Spleen (tissue), 7 donors: ENCODE data around the gene SLC39A11.

Experiments used
- POLR2A ChIP-seq, 3 donors: fragments of 450-650 bp; IDR thresholded peaks; one replicate each; pipeline ENCODE4 v1.5.1; 2017; ENCODE audit warnings: antibody characterized with exemption in 3 of 3, mild to moderate bottlenecking in 1 of 3
- TF ChIP-seq, protein P1 (sequence below), 11 experiments: fragments of 200-600 bp in 7 of 11; fragments of 450-650 bp in 4 of 11; sonication (generic) in 4 of 11; IDR thresholded peaks in 8 of 11; conservative IDR thresholded peaks in 3 of 11; 1 replicate in 7 of 11; 2 replicates in 4 of 11; pipeline versions ENCODE4 v1.4.0 to v1.8.0; 2016 to 2021; ENCODE audit warnings: antibody characterized with exemption in 11 of 11, inconsistent platforms in 4 of 11, mild to moderate bottlenecking in 1 of 11
- donor health status: DM: no; HTN: no; CAD: no; lungs with moderate emphysema.
- donor health status: DM: no; HTN: no; CAD: no.
- donor health status: DM: no; HTN: no; CAD: no.

DNA sequence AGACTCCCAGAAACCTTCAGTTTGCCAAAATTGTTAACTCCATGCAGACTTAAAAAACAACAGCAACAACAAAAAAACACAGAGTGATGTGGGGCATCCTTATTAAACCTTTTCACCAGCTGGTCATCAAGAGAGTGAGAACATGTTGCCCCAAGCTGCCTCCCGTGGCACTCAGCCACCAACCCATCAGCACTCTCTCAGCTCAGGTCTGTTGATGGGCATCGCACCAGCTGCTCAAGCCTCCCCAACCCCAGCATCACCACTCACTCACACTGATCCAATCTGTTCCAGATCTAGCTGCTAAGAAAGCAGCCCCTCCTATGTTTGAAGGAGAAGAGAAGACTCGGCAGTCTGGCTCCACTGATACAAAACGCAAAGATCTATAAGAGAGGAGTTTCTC lies 46.8 kb downstream of the SLC39A11 start:
- TF ChIP-seq, protein P1, sequence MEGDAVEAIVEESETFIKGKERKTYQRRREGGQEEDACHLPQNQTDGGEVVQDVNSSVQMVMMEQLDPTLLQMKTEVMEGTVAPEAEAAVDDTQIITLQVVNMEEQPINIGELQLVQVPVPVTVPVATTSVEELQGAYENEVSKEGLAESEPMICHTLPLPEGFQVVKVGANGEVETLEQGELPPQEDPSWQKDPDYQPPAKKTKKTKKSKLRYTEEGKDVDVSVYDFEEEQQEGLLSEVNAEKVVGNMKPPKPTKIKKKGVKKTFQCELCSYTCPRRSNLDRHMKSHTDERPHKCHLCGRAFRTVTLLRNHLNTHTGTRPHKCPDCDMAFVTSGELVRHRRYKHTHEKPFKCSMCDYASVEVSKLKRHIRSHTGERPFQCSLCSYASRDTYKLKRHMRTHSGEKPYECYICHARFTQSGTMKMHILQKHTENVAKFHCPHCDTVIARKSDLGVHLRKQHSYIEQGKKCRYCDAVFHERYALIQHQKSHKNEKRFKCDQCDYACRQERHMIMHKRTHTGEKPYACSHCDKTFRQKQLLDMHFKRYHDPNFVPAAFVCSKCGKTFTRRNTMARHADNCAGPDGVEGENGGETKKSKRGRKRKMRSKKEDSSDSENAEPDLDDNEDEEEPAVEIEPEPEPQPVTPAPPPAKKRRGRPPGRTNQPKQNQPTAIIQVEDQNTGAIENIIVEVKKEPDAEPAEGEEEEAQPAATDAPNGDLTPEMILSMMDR (IDR thresholded peaks at IDR 0.05 in 8 of 11, conservative IDR thresholded peaks at IDR 0.05 in 3 of 11), result no peak
- TF ChIP-seq POLR2A (IDR thresholded peaks at IDR 0.05), result no peak
